Stimulated activated CD4-positive, alpha-beta T cell treated with anti-CD3 and anti-CD28 coated beads, Interleukin-12 subunit alpha, Interleukin-12 subunit beta, amount 100 ng/mL, for 4 hours (primary cell): Measurements from ENCODE around the gene GPHN.
"Not testable (repeated sequence)": the region's sequence is repeated elsewhere in the genome, so short reads cannot be mapped to it uniquely, and the experiment has no call there.

Experiments used
- DNase-seq: peaks from one replicate; pipeline ENCODE4 v3.0.0-alpha.2; 2020

GPHN gene

GRCh38 chr14:66677780-66678179 lies 169.8 kb downstream of the GPHN start:
- no peak for DNase-seq

GRCh38 chr14:66680216-66680615 lies 172.3 kb downstream of the GPHN start:
- no peak for DNase-seq

DNA sequence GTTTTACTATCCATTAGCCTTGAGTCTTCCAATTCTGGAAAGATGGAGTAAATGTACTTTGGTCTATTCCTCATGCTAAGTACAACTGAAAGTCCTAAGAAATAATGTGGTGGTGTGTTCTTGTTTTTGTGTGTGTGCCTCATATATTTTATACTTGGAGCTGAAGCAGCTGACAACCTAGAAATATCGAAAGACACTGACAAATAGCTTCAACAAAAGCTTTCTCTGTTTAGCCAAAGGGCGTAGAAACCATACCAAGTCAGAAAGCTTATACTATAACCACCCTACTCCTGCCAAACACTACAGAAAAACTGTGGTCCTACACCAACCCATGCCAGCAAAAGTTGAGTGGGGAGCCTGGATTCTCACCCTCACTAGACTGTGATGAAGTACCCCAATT lies 188.4 kb downstream of the GPHN start:
- no peak for DNase-seq

GRCh38 chr14:66698503-66698902 lies 190.6 kb downstream of the GPHN start:
- no peak for DNase-seq

DNA sequence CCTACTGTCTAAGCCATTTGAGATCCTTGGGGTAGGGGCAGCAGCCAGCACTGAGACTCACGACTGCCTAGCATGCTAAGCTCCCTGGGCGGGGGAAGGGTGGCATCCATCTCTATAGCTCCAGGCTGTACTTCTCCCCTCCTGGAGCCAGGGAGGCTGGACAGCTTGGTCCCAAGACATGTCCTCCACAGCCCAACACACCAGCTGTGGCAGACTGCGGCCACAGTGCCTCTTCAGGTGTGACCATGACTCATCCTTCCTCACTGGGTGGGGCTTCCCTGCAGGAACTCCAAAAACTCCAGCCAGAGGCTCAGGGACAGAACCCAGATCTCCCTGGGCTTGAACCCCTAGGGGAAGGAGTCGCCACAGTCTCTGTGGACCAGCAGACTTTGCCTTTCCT lies 193.9 kb downstream of the GPHN start:
- no peak for DNase-seq

DNA sequence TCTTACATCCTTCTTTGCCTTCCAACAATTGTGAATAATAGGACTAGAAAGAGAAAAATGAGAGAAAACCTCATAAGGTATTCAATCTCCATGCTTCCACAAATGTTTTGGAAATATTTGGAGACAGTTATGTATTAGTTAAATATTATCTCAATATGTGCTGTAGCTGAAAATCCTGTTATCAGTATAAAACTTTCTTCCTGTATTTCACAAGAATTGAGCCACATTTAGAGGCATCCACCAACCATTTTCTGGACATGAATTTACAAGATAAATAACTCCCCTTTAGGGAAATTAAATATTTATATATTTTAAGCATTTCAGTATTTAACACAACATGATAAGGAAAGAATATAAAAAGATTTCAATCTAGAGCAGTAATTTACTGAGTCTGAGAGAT lies 200.3 kb downstream of the GPHN start:
- DNase-seq, result no peak

DNA sequence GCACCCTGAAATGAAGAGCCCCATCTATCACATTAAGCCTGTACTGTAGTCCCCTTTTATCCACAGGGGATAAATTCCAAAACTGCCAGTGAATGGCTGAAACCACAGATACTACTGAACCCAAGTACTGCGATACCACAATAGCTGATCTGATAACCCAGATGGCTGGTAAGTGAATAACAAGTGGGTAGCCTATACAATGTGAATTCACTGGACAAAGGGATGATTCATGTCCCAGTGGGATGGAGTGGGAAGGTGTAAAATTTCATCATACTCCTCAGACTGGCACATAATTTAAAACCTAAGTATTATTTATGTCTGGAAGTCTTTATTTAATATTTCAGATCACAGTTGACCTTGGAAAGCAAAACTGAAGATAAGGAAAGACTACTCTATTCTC lies 201.3 kb downstream of the GPHN start:
- no peak for DNase-seq

DNA sequence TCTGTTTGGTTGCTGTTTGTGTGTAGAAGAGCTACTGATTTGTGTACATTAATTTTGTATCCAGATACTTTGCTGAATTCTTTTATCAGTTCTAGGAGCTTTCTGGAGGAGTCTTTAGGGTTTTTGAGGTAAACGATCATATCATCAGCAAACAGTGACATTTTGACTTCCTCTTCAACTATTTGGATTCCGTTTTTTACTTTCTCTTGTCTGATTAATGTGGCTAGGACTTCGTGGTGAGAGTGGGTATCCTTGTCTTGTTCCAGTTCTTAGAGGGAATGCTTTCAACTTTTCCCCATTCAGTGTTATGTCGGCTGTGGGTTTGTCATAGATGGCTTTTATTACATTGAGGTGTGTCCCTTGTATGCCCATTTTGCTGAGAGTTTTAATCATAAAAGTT lies 206.3 kb downstream of the GPHN start:
- not testable (repeated sequence) for DNase-seq

DNA sequence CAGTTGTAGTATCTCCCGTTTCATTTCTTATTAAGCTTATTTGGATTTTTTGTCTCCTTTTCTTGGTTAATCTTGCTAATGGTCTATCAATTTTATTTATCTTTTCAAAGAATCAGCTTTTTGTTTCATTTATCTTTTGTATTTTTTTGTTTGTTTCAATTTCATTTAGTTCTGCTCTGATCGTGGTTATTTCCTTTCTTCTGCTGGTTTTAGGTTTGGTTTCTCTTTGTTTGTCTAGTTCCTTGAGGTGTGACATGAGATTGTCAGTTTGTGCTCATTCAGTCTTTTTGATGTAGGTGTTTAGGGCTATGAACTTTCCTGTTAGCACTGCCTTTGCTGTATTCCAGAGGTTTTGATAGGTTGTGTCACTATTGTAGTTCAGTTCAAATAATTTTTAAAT lies 207.4 kb downstream of the GPHN start:
- DNase-seq, result not testable (repeated sequence)

- DNase-seq, result no peak
These were observed 208.3 kb downstream of the GPHN start for GRCh38 chr14:66716227-66716626.

DNA sequence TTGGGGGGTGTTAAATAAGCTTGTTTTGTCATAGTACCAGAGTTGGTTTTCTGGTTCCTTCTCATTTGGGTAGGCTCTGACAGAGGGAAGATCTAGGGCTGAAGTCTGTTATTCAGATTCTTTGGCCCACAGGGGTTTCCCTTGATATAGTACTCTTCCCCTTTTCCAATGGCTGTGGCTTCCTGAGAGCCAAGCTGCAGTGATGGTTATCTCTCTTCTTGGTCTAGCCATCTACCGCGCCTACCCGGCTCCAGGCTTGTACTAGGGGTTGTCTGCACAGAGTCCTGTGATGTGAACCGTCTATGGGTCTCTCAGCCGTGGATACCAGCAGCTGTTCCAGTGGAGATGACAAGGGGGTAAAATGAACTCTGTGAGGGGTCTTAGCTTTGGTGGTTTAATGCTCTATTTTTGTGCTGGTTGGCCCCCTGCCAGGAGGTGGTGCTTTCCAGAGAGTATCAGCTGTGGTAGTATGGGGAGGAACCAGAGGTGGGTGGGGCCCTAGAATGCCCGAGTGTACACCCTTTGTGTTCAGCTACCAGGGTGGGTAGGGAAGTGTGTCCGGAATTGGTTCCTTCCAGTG lies 209.7 kb downstream of the GPHN start:
- DNase-seq, result no peak

GRCh38 chr14:66724996-66725395 lies 217.0 kb downstream of the GPHN start:
- no peak for DNase-seq

DNA sequence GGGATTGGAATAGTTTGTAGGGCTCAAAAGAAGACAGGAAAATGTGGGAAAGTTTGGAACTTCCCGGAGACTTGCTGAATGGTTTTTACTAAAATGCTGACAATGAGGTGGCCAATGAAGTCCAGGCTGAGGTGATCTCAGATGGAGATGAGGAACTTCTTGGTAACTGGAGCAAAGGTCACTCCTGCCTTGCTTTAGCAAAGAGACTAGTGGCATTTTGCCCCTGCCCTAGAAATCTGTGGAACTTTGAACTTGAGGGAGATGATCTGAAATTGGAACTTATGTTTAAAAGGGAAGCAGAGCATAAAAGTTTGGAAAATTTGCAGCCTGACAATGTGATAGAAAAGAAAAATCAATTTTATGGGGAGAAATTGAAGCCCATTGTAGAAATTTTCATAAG lies 223.4 kb downstream of the GPHN start:
- not testable (repeated sequence) for DNase-seq

GRCh38 chr14:66735853-66736252 lies 227.9 kb downstream of the GPHN start:
- no peak for DNase-seq

GRCh38 chr14:66739826-66740225 lies 231.9 kb downstream of the GPHN start:
- no peak for DNase-seq

GRCh38 chr14:66745078-66745477 lies 237.1 kb downstream of the GPHN start:
- no peak for DNase-seq

DNA sequence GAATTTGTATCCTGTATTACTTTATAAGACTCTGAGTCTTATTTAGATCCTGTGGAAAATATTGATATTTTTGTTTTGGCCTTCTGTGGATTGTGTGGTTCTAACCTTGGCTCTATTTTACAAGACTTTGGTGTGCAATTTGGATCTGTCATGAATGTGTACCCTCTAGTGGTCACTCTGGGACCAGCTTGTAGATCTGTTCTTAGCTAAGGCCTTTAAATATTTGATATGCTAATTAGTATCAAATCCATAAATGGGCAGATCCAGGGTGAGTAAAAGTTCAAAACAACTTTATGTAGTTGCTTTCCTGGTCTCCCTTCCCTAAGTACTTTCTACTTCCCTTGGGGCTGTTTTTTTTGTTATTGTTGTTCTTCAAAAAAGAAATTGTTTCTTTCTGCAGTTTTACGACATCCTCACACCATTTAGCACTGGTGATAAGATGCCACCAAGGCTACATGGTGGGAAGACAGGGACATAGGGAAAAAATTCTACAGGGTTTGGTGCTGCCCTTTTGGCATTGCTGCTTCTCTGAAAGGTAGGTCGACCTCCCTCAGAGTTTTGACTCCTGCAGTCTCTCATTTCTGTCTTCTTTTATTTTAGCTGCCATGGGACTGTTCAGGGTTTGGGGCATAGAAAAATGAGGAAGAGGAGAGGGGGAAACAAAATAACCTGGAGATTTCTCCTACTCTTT lies 238.5 kb downstream of the GPHN start:
- DNase-seq, result no peak

- no peak for DNase-seq
These were observed 244.2 kb downstream of the GPHN start for GRCh38 chr14:66752109-66752508.

GRCh38 chr14:66758031-66758613 lies 250.2 kb downstream of the GPHN start:
- DNase-seq, result no peak

- no peak for DNase-seq
These were observed 264.2 kb downstream of the GPHN start for GRCh38 chr14:66772146-66772545.

GRCh38 chr14:66782853-66783252 lies 274.9 kb downstream of the GPHN start:
- DNase-seq, result no peak

- DNase-seq, result no peak
These were observed 282.2 kb downstream of the GPHN start for GRCh38 chr14:66790101-66790500.

DNA sequence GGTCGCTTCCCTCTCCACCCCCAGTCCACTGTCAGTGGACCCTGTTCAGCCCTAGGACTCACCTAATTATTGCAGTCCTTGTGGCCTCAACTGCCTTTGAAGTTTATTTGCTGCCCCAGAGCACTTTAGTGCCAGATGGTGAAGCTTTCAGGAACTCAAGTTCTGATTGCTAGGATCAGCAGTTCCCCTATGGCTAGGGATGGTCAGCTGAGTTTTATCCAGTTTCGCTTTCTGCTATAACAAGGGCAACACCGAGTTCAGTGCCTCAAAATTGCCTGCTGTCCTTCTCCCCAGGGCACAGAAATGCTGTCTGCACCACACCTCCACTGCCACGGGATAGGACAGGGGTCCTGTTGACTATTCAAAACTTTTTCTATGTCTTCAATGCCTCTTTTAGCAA lies 295.0 kb downstream of the GPHN start:
- DNase-seq, result no peak

GRCh38 chr14:66804141-66804540 lies 296.2 kb downstream of the GPHN start:
- no peak for DNase-seq

- no peak for DNase-seq
These were observed 305.7 kb downstream of the GPHN start for GRCh38 chr14:66813636-66814035.
